Activated CD4-positive, alpha-beta T cell treated with anti-CD3 and anti-CD28 coated beads, Interleukin-2, amount 10 ng/mL, durations not matched to agents 24 days and 14 days (primary cell): ENCODE results near the gene FAM174A. TPM values are rescaled to one million over a fixed set of nuclear protein-coding genes. Genes with fewer than 3 reads are reported as not detected.

ENCODE experiments used
- DNase-seq: peaks from one replicate; pipeline ENCODE4 v3.0.0; 2022
- H3K27ac Mint-ChIP-seq: one replicate; pipeline ENCODE4 v1.8.0; 2022; ENCODE audit warnings: mild to moderate bottlenecking, mixed read lengths
- H3K27me3 Mint-ChIP-seq: one replicate; pipeline ENCODE4 v1.8.0; 2022; ENCODE audit warnings: mixed read lengths
- H3K36me3 Mint-ChIP-seq: one replicate; pipeline ENCODE4 v1.8.0; 2022; ENCODE audit warnings: low read depth, mild to moderate bottlenecking, mixed read lengths
- H3K4me1 Mint-ChIP-seq: one replicate; pipeline ENCODE4 v1.8.0; 2021; ENCODE audit warnings: mixed read lengths
- H3K4me3 Mint-ChIP-seq: one replicate; pipeline ENCODE4 v1.8.0; 2022; ENCODE audit warnings: mild to moderate bottlenecking, moderate library complexity, mixed read lengths
- H3K9me3 Mint-ChIP-seq: one replicate; pipeline ENCODE4 v1.8.0; 2021; ENCODE audit warnings: mixed read lengths
- intact Hi-C: fragments of 100-400 bp; cut with micrococcal nuclease; formaldehyde crosslinking; loops from one replicate; pipeline ENCODE4 v1.15.1; 2023
- total RNA-seq: library from RNA; stranded (reverse); gene quantifications from 2 replicates; pipeline ENCODE4 v1.2.3, GENCODE V29; 2022

The FAM174A gene
- total RNA-seq, 1 donor from 2014 or later, result 10.0 TPM

GRCh38 chr5:100546001-100546400, 10.8 kb downstream of the FAM174A start:
- Mint-ChIP-seq H3K4me3 (no peak overlapping the region), H3K36me3 (no peaks in the 10 kb centered on the region), H3K4me1 (peaks cover 4% of the 10 kb centered on the region), H3K27me3 (no peaks in the 10 kb centered on the region), H3K9me3 (no peaks in the 10 kb centered on the region), H3K27ac (no peak overlapping the region)
- DNase-seq, result no peak
- intact Hi-C loops, result no loop called here

GRCh38 chr5:100550531-100551051, 15.4 kb downstream of the FAM174A start:
- Mint-ChIP-seq H3K4me3 (no peak overlapping the region), H3K27ac (no peak overlapping the region), H3K9me3 (no peaks in the 10 kb centered on the region), H3K4me1 (peaks cover 4% of the 10 kb centered on the region), H3K36me3 (no peaks in the 10 kb centered on the region), H3K27me3 (no peaks in the 10 kb centered on the region)
- intact Hi-C loops, result no loop called here
- DNase-seq, result no peak

- no peaks in the 10 kb centered on the region for H3K36me3 Mint-ChIP-seq
- H3K9me3 Mint-ChIP-seq, result no peaks in the 10 kb centered on the region
- no peaks in the 10 kb centered on the region for H3K27me3 Mint-ChIP-seq
- DNase-seq, result no peak
- H3K4me3 Mint-ChIP-seq, result no peak overlapping the region
- intact Hi-C loops, result no loop called here
- no peak overlapping the region for H3K27ac Mint-ChIP-seq
- peaks cover 4% of the 10 kb centered on the region for H3K4me1 Mint-ChIP-seq
These were observed 16.0 kb downstream of the FAM174A start for GRCh38 chr5:100551183-100551582.

- DNase-seq, result no peak
- H3K27ac Mint-ChIP-seq, result no peak overlapping the region
- intact Hi-C loops, result no loop called here
- H3K27me3 Mint-ChIP-seq, result no peaks in the 10 kb centered on the region
- peaks cover 8% of the 10 kb centered on the region for H3K9me3 Mint-ChIP-seq
- peaks cover 4% of the 10 kb centered on the region for H3K4me1 Mint-ChIP-seq
- no peak overlapping the region for H3K4me3 Mint-ChIP-seq
- H3K36me3 Mint-ChIP-seq, result no peaks in the 10 kb centered on the region
These were observed 18.0 kb downstream of the FAM174A start for GRCh38 chr5:100553209-100553608.

- Mint-ChIP-seq H3K27me3 (no peaks in the 10 kb centered on the region), H3K36me3 (peaks cover 10% of the 10 kb centered on the region), H3K9me3 (peaks cover 9% of the 10 kb centered on the region), H3K4me3 (no peak overlapping the region), H3K4me1 (no peaks in the 10 kb centered on the region), H3K27ac (no peak overlapping the region)
- intact Hi-C loops, result no loop called here
- DNase-seq, result no peak
These were observed 25.7 kb downstream of the FAM174A start for GRCh38 chr5:100560860-100561259.

GRCh38 chr5:100562821-100563220, 27.6 kb downstream of the FAM174A start:
- DNase-seq, result no peak
- intact Hi-C loops, result no loop called here
- Mint-ChIP-seq H3K9me3 (peaks cover 5% of the 10 kb centered on the region), H3K36me3 (peaks cover 10% of the 10 kb centered on the region), H3K4me1 (peaks cover 2% of the 10 kb centered on the region), H3K4me3 (no peak overlapping the region), H3K27me3 (no peaks in the 10 kb centered on the region), H3K27ac (no peak overlapping the region)

- H3K4me3 Mint-ChIP-seq, result no peak overlapping the region
- intact Hi-C loops, result no loop called here
- DNase-seq, result no peak
- H3K27ac Mint-ChIP-seq, result no peak overlapping the region
- H3K27me3 Mint-ChIP-seq, result no peaks in the 10 kb centered on the region
- peaks cover 2% of the 10 kb centered on the region for H3K4me1 Mint-ChIP-seq
- H3K9me3 Mint-ChIP-seq, result no peaks in the 10 kb centered on the region
- peaks cover 10% of the 10 kb centered on the region for H3K36me3 Mint-ChIP-seq
These were observed 31.4 kb downstream of the FAM174A start for GRCh38 chr5:100566382-100567141.

- DNase-seq, result no peak
- no peaks in the 10 kb centered on the region for H3K9me3 Mint-ChIP-seq
- peaks cover 3% of the 10 kb centered on the region for H3K4me1 Mint-ChIP-seq
- no peaks in the 10 kb centered on the region for H3K27me3 Mint-ChIP-seq
- intact Hi-C loops, result no loop called here
- no peak overlapping the region for H3K27ac Mint-ChIP-seq
- no peaks in the 10 kb centered on the region for H3K36me3 Mint-ChIP-seq
- H3K4me3 Mint-ChIP-seq, result no peak overlapping the region
These were observed 39.5 kb downstream of the FAM174A start for GRCh38 chr5:100574716-100575115.

- H3K4me1 Mint-ChIP-seq, result peaks cover 3% of the 10 kb centered on the region
- no peaks in the 10 kb centered on the region for H3K9me3 Mint-ChIP-seq
- no peak overlapping the region for H3K4me3 Mint-ChIP-seq
- no peak for DNase-seq
- no peak overlapping the region for H3K27ac Mint-ChIP-seq
- no peaks in the 10 kb centered on the region for H3K27me3 Mint-ChIP-seq
- peaks cover 3% of the 10 kb centered on the region for H3K36me3 Mint-ChIP-seq
- intact Hi-C loops, result no loop called here
These were observed 40.6 kb downstream of the FAM174A start for GRCh38 chr5:100575815-100576214.

- DNase-seq, result no peak
- no peak overlapping the region for H3K27ac Mint-ChIP-seq
- peaks cover 3% of the 10 kb centered on the region for H3K36me3 Mint-ChIP-seq
- H3K4me3 Mint-ChIP-seq, result no peak overlapping the region
- H3K9me3 Mint-ChIP-seq, result no peaks in the 10 kb centered on the region
- H3K27me3 Mint-ChIP-seq, result no peaks in the 10 kb centered on the region
- H3K4me1 Mint-ChIP-seq, result peaks cover 3% of the 10 kb centered on the region
- intact Hi-C loops, result no loop called here
These were observed 41.1 kb downstream of the FAM174A start for GRCh38 chr5:100576217-100576751.

GRCh38 chr5:100577506-100577905, 42.3 kb downstream of the FAM174A start:
- no peak overlapping the region for H3K27ac Mint-ChIP-seq
- intact Hi-C loops, result no loop called here
- peaks cover 3% of the 10 kb centered on the region for H3K4me1 Mint-ChIP-seq
- H3K36me3 Mint-ChIP-seq, result peaks cover 3% of the 10 kb centered on the region
- no peaks in the 10 kb centered on the region for H3K27me3 Mint-ChIP-seq
- no peaks in the 10 kb centered on the region for H3K9me3 Mint-ChIP-seq
- H3K4me3 Mint-ChIP-seq, result no peak overlapping the region
- no peak for DNase-seq

- DNase-seq, result no peak
- no peak overlapping the region for H3K27ac Mint-ChIP-seq
- H3K27me3 Mint-ChIP-seq, result no peaks in the 10 kb centered on the region
- no peaks in the 10 kb centered on the region for H3K4me1 Mint-ChIP-seq
- no peak overlapping the region for H3K4me3 Mint-ChIP-seq
- no peaks in the 10 kb centered on the region for H3K9me3 Mint-ChIP-seq
- intact Hi-C loops, result no loop called here
- H3K36me3 Mint-ChIP-seq, result peaks cover 5% of the 10 kb centered on the region
These were observed 48.9 kb downstream of the FAM174A start for GRCh38 chr5:100584069-100584468.

- no peaks in the 10 kb centered on the region for H3K27me3 Mint-ChIP-seq
- H3K9me3 Mint-ChIP-seq, result no peaks in the 10 kb centered on the region
- H3K27ac Mint-ChIP-seq, result no peak overlapping the region
- DNase-seq, result no peak
- intact Hi-C loops, result no loop called here
- peaks cover 5% of the 10 kb centered on the region for H3K36me3 Mint-ChIP-seq
- H3K4me3 Mint-ChIP-seq, result no peak overlapping the region
- no peaks in the 10 kb centered on the region for H3K4me1 Mint-ChIP-seq
These were observed 49.7 kb downstream of the FAM174A start for GRCh38 chr5:100584889-100585288.

- Mint-ChIP-seq H3K27ac (no peak overlapping the region), H3K4me3 (no peak overlapping the region), H3K27me3 (peaks cover 2% of the 10 kb centered on the region), H3K36me3 (peaks cover 2% of the 10 kb centered on the region), H3K4me1 (no peaks in the 10 kb centered on the region), H3K9me3 (no peaks in the 10 kb centered on the region)
- no peak for DNase-seq
- intact Hi-C loops, result no loop called here
These were observed 55.7 kb downstream of the FAM174A start for GRCh38 chr5:100590867-100591266.
